ENCODE results near the gene ZNF516.
A peak's percentile ranks its signal among the peaks of the same experiment; 100 is the strongest.

ZNF516 gene

DNA sequence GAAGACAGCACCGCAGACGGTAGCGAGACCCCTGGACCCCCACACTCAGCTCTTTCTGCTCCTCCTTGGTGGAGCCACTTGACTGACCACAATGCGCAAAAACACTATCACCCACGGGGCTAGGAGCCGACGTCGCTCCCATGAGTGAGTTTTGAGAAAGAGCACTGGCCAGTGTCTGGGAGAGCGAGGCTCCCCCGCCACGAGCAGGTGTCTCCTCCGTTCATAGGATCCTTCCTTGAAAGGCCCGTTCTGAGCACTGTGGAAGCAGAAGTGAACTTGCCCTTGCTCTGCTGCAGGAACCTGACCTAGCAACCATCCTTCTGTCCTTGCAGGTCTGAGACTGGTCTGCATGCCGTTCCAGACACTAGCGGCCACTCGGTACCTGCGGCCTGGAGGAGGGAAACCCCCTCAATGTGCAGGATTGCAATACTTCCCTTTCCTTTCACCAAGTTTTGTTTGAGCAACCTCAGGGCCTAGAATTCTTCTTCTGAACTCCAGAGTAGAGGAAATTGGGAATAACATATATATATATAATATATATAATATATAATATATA, 12.9 kb upstream of the ZNF516 start:
- no peak for DNase-seq (ENCODE audit: low read depth)

DNA sequence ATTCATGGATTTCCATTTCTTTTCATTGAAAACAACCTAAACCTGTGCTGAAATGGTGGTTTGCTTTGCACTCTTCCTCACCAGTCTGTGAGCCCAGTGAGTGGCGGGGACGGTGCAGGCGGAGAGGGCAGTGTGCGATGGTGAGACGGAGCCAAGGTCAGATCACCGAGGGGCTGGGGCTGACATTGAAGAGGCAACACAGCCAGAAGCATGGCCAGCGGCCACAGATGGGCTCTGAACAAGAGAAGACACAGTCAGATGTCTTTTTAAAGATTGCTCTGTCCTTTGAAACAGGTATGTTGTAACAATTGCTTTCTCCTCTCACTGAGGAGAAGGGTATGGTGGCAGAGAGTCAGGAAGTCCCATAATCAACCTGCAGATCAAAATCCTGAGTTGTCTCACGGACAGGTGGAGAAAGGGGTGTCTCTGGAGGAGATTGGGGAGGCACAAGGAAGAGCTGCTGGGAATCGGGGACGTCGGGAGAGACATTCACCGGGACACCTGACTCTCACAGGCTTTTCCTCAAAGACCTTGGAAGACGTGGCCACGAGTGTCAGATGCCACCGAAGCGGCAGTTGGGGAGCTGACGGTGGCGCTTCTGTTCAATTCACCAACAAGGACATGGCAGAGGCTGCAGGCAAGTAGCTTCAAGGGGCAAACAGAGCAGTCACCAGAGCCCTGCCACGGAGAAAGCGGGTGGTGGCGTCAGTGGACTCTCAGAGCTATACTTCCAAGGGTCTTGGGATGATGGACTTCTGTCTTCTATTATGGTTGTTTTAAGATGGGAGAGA, 12.1 kb upstream of the ZNF516 start:
- DNase-seq (ENCODE audit: low read depth): no peak

DNA sequence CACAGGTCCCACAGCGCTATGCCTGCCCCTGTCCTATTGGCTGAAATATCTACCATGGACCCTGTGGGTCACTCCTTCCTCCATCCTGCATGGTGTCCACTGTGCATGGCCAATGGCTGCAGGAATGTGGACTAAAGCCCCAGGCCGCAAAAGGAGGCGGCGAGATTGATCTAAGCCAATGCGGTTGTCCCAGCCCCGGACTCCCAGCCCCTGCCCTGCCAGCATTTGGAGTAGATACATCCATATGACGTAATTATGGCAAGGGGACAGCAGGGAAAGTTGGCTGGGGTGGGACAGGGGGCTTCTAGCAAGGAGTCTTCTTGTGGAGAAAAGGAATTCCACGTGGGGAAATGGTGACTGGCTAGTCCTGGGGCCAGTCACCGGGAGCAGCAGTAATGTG, 11.4 kb upstream of the ZNF516 start:
- no peak for DNase-seq (ENCODE audit: low read depth)

DNA sequence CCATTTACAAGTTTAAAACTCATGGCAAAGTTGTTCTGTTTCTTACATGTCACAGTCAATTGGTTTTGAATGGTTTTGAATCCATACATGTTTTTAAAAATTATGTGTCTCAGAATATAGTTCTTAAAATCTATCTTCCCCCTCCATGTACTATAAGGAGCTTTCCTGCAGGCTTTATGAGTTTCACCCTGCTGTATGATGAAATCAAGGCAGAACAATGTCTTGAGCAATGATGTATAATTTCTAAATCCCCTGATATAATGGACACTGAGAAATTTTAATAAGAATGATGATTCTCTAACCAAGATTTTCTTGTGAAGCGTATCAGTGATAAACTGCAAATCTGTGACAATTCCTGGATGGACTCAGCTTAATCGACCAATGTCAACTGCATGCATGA, 10.6 kb upstream of the ZNF516 start:
- DNase-seq (ENCODE audit: low read depth): no peak

DNA sequence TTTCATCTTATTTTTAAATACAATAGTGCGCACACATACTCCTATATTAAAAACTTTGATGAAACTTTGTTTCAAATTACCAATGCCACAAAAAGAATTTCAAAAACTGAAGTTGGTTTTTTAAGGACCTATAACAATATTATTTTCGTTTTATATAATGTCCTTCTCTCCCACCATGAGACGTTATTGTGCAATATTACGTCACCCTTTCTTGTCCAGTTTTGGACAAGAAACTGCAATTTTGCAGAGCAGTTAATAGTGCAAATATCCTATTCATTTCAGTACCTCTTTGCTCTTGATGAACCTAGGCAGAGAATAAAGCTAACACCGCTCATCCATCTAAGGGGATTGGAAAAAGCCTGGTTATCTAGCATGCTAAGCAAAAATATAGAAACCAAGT, 9.7 kb upstream of the ZNF516 start:
- DNase-seq (ENCODE audit: low read depth): no peak

DNA sequence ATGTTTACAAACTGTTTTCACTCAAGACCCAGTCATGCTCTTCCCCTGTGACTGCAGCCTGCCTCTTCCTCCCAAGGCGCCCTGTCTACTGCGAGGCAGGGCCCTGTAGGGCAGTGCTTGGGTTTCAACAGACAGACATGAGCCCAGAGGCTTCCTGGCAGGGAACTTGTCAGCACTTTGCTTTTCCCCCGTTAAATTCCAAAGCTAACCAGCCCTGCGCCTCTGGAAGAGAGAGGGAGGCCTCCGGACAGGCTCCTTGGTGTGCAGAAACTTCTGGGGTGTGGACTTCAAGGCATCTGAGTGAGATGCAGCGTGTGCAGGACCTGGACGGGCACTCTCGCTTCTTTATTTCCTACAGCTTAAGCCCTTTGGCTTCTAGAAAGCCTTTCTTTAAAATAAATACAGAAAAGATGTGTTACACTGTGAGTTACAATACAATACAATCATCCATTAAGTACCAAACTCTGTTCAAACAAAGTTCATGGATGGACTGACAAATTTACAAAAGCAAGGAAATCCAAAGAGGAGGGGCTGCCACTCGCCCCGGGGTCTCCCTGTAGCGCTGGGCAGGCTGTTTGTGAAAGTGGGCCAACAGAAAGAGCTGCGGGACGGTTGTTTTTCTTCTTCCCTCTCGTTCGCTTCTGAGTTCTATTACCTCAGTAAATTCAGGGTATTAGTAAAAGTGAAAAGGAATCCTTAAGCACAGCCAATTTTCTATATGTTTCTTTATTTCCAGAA, 8.8 kb upstream of the ZNF516 start:
- no peak for DNase-seq (ENCODE audit: low read depth)

DNA sequence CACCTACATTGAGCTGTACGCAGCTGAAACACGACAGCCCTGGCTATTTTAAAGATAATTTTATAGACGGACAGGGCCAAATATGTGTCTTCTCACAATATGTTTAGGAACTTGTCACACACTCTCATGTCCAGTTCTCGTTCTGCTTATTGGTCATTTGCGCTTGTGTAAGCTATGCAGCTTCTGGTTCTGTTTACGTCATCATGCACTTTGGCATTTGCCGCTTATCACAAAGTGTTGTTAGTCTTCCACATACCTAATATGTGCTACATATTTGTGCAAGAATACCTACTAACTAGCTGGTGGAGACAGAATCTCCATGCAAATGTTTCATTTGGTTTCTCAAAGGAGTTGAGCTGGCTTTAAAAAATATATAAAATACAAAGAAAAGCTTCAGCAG, 7.5 kb upstream of the ZNF516 start:
- no peak for DNase-seq (ENCODE audit: low read depth)

DNA sequence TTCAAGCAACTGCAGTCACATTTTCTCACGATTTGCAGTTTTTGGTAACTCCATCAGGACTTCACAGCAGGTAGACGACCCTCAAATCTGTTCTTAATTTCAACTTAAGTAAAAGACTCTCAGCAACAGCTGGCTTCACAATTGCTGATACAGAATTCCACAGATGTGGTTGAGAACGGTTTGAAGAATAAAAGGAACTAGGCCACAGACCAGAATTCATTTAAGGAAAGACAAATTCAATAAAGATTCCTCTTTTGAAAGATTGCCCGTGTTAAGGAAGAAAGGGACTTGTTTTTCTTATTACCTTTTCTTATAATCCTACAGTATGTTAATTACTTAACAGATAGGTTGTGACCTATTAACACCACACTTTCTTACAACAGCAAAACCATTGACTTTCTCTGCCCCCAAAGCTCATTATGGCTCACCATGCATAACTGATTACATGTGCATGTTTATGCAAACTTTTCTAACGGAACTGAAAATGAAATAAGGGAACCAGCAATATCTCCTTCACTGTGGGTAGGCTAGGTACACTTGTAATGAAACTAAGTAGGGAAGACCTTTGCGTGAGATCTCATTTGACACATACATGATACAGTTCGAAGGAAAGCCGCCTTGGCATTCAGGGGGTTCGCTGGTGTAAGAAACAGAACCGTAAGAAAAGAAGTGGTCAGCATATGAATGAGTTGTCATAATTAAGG, 4.7 kb upstream of the ZNF516 start:
- no peak for DNase-seq (ENCODE audit: low read depth)

DNA sequence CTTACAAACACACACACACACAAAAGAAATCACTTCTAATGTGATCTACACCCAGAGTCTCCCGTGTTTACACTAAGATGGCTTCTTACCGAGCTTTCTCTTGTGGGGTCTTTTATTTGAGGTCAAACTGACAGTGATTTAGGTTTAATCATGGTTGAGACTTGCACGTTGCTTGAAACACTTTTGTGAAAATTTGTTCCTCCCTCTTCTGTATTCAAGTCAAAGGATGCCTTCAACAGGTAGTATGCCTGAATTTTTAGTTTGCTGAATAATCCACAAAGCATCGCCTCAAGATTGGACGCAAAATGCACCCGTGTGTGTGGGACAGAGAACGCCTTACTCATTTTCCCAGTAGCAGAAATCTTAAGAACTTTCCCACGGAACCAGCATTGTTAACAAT, 4.0 kb upstream of the ZNF516 start:
- no peak for DNase-seq (ENCODE audit: low read depth)

DNA sequence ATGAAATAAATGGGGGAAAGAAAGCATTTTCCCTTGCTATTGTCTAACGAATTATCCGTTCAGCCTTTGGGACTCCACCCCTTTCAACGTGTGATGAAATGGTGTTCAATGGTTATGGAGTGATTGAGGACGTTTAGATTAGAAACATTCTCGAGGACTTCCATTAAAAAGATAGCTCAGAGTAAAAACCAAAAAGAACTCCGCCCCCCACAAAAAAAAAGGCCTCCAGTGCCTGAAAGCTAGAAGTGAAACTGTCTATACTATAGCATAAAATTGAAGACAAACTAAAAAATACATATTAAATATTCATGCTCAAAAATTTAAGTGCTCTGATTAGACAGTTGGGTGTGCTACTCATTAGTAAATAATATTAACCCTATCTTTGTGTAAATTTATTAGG, 3.0 kb upstream of the ZNF516 start:
- no peak for DNase-seq (ENCODE audit: low read depth)

DNA sequence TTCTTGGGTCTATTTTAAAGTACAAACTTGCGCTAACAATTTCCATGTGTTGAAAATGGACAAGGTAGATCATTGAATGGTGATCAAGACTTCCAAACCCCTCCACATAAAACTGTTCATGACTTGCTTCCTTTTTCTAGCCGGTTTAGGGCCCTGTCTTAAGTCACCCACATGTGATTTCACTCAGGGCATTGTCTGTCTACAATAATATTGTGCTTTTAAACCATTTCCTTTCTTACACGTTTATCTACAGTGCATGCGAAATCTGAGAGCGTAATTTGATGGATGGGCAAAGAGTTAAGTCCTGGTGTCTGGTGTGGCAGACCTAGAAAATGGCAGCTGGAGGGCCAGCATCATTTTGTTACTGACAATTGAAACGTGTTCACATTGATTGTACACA, 2.0 kb upstream of the ZNF516 start:
- DNase-seq (ENCODE audit: low read depth): no peak

DNA sequence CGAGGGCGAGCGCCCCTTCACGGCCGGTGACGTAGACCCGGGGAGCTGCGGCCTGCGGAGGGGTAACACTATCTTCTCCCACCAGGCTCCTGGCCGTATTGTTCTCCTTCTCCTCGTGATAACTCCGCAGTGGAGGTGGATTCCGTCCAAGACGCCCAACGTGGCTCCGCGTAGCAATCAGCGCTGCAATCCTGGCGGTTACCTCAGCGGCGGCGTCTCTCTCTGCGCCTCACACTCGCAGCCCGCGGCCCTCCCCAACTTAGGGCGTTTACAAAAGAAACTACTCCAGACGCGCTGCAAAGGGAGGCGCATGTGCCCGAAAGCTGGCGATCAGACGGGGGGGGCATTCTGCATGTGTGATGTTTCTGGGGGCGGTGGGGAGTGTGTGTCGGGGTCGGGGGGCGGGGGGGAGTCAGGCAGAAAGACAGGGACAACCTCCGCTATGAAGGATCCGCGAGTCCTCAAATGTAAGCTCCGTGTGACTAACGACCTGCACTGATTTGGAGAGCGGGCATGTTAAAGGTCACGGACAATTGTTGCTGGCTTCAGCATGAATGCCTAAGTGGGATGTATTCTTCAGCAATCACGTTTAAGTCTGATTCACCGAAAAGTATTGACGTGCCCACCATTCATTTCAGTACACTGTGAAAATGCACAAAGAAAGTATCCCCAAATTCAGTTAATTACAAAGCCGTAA, 1.3 kb upstream of the ZNF516 start:
- DNase-seq (ENCODE audit: low read depth): peak; percentile 84

DNA sequence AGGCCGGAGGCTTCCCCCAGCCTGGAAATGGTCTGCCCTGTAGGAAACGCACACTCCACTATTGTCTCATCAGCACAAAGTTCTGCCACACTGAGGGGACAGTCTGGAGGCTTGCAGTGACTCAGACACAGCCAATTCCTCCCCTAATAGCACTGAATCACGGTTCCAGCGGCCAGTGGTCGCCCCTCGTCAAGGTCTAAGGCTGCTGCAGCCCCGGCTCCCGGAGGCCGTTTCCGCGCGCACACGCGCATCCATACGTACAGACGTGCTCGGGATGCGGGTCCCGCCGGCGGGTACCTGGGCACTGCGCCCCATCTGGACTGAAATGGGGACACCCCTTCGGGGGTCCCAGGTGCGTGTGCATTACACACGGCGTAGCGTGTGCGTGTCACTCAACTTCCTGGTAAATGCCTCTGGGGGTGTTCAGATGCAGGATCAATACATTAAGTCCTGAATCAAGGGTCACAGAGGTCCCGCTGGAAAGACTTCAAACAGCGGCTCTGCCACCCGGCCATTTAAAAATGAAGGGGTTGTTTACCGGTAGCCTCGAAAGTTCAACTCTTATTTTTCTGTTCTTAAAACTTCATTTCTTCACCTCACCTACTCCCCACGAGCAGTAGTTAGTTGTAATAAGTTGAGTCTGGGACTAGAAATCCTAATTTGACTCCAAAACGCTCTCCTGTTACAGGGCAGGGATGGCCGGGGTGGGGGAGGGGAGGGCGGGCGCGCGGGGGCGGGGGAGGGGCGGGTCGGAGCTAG, 572 bp upstream of the ZNF516 start:
- DNase-seq (ENCODE audit: low read depth): peak; percentile 44

DNA sequence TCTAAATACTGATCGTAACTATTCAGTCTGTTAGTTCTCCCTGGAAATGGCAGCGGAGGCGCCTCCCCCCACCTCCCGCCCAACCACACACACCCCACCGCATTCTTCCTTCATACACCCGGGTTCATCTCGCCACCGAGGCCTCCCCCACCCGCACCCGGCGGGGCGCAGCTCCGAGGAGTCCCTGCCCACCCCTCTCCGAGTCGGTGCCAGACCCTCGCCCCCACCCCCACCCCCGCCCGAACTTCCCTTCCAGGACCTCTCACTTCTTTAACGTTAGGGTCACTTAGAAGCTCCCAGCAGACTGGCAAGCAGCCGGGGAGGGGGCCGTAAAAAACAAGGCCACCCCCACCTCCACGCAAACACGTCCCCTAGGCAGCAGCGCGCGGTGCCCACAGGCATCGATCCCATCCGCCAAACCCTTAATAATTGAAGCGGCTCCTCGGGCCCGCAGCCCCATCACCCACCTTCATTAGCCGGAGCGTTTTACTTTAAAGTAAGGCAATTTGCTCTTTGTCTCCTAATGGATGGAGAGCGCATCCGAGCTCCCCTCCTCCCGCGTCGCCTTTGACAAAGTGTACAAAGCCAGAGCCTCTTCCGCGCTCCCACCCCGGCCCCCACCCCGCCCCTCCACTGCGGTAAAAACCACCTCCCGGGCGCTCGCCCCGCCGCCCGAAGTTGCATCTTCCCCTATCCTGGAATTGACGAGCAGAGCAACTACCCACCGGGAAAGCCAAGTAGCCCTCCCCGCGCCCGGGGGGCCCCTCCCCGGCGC, 624 bp downstream of the ZNF516 start:
- peak; percentile 52 for DNase-seq (ENCODE audit: low read depth)

DNA sequence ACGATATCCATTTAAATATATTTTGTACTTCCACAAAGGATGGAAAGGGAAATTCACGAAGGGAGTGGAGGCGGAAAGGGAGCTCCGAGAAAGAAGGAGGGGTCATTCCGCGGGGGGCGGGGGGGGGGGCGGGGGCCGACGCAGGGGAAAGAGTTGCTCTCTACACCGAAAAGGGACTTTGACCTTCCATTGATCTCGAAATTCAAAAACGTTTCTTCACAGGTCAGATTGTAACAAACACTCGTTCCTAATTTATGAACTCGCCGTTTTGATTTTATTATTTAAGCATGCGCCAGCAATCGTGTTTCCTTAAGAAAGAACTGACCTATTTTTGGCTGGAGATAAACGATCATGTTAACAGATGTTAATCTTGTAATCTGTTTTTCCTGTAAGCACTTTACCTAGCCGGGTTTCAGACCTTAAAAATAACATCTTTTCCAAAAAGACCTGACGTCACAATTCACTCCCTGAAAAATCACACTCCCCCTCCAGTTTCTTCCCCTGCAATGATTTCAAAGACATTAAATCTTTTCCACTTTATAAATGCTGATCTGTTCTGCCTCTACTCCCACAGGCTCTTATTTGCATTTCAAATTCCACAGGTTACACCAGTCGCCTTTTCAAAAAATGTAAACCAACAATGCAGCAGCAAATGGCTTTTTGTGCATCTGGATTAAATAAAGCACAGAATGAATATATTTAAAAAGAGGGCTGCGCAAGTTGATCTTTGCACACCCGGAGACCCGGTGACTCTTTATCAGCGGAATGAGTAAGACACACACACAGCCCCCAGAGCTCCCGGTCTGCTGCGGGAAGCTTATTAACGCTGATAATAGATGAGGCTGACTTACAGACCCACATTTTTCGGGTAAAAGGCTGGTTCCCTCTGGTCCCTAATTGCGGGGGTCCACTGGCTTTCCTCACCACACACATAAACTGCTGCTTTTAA, 1.6 kb downstream of the ZNF516 start:
- peak; percentile 65 for DNase-seq (ENCODE audit: low read depth)

DNA sequence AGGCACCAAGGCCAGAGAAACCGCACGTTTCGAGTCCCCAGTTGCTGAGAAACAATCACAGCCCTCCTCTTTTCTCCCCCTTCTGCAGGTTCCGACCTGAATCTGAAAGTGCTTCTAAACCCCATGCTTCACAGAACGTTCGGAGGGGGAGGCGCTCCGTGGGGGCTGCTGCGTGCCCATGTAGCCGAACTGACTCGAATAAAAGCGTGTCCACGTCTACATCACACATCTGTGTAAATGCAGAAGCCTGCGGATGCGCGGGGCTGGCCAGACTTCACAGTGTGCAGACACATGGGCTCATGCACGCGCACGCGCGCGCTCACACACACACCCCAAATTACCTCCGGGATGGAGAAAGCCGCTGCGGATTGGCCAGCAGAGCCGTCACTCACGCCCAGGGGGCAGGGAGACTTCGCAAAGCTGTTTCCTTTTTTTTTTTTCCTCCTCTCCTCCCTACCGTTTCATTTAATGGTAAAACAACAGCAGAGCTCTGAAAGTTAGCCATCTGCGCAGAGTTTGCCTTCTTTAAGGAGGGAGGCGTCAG, 2.3 kb downstream of the ZNF516 start:
- DNase-seq (ENCODE audit: low read depth): peak; percentile 99

DNA sequence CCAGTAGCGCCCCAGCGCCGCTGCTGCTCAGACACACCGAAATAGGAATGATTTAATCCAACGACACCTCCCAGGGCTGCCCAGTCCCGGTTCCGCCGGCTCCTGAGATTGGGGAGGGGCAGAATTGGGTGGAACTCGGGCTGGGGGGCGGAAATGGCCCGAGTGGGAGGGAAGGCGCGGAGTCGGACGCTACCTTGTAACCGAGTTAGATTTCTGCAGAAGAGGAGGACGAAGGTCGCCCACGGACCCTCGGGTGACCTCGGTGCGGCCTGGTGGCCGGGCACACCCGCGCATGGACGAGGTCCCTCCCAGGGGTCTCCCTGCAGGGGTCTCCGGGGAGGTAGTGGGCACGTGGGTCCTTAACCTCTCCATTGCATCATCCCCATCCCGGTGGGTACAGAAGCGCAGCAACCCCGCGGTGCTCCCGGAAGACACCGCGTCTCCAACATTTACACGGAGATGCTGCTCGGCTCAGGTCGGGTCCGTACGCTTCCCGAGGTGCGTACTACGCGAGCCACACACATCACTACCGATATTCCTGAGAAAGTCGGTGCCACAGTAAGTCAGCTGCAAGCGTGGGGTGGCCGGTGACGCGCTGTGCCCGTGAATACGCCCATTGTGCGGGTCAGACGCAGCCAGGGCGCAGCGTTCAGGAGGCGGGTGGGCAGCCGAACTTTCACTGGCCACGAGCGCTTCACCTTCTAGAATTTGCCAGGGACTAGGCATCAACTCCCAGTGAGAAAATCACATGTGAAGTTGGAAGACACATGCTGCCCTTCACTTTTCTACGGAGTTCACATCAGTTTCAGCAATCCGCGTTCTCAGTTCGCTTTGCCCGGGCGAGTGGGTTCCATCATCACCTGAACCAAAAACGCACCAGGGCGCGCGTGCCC, 3.0 kb downstream of the ZNF516 start:
- DNase-seq (ENCODE audit: low read depth): peak; percentile 42

DNA sequence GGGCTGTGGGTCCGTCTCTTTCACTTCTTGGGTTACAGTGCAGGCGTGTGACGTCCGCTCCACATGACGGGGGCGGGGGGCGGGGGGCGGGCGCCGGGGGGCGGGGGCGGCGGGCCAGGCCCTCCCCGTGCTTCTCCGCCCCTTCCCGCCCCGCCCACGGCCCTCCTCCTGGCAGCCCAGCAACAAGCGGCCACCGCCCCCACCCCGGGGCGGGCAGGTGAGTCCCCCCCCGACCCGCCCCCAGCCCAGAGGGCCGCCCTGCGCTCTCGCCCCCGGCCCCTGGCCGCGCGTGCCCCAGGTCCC, 3.6 kb downstream of the ZNF516 start:
- peak; percentile 59 for DNase-seq (ENCODE audit: low read depth)
